ENCODE results near the gene LONP2.
A peak's percentile ranks its signal among the peaks of the same experiment; 100 is the strongest.
"Not testable (repeated sequence)": the region's sequence is repeated elsewhere in the genome, so short reads cannot be mapped to it uniquely, and the experiment has no call there.

LONP2 gene

DNA sequence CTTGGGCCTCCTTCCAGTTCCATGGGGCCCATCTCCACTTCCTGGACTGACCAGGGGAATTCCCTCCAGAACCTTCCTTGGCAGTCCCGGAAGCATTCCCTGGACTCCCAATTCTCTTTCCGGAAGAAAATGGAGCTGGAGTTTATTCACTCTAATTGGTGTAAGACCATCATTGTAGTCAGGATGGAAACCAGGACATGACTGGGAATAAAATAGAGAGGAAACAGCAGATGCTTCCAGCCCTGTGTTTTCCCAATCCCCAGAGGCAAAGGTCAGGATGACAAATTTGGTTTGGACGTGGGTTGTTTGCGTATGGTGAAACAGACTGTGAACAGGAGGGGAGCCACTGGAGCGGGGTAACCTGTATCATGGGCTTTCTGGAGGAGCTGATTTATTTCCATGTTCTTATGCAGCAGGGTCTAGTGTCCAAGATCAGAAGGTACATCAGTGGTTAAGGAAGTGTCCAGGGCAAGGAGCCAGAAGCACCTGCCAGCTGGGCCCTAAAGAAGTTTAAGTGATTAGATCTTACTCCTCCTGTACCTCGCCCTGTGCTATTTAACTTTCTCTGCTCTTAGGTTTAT lies 8.5 kb upstream of the LONP2 start:
- no peak for DNase-seq

DNA sequence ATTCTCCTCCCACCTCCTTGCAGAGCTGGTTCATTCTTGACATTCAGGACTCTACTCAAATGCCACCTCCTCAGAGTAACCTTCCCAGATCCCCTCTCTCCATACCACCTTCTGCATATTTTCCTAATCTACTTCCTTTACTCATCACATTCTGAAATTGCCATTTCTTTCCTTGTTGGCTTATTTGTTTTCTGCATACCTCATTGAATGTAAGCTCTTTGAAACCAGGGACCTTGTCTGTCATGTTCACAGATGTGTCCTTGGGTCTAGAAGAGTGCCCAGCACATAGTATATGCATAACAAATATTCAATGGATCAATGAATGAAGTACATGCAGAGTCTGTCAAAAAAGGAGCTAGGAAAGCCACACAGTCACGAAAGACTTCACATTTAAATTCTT lies 7.8 kb upstream of the LONP2 start:
- DNase-seq: no peak

DNA sequence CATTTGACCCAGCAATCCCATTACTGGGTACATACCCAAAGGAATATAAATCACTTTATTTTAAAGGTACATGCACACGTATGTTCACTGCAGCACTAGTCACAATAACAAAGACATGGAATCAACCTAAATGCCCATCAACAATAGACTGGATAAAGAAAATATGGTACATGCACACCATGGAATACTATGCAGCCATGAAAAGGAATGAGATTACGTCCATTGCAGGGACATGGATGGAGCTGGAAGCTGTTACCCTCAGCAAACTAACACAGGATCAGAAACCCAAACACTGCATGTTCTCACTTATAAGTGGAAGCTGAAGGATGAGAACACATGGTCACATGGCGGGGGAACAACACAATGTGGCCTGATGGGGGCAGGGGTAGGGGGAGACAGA lies 4.0 kb upstream of the LONP2 start:
- DNase-seq: not testable (repeated sequence)

DNA sequence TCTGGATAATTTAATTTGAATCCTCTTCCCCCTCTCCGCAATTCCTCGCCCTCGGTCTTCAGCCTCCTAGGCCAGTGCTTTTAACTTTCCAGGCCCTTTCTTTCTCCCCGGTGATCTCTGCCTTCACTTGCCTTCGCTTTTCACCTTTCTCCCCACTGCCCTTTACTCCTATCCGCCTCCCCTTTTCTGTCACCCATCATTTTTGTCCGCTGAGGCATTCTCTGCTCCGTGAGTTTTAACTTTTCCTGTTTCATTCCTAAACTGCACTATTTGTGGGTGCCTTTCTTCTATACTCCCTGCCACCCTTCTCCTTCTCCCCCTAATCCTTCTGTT lies 729 bp downstream of the LONP2 start:
- no peak for DNase-seq

DNA sequence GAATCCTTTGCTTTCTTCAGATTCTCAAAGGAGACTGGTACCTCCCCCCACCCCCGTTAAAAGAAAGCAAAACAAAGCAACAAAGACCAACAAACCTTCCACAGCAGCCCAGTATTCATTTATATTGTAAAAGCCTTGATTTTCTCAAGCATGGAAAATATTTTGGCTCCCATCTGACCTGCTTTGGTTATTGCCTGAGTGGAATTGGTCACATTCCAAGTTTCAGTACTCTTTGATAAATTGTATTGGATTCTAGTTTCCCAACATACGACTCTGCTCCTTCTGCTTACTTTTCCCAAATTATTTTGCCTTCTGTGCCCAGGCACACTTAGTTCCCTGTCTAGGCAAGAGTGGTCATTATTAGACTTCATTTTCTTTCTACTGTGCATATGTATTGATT lies 2.0 kb downstream of the LONP2 start:
- no peak for DNase-seq

DNA sequence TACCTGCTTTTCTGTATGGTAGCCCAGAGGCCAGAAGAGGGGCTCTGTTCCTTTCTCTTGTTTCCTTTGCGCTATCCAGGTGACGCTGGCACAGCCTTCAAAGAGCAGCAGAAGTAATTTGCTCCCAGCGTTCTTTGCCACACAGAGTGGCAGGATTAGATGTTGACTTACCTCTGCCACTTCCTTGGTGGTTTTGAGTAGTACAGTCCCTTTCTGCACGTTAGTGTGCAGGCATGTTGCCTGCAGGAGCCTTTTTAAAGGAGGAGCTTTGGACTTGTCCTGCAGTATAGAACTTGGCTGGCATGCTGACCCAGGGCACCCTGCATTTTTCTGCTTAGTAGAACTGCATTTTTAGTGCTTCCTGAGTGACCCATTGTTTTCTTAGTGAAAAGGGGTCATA lies 3.2 kb downstream of the LONP2 start, which contains the start of gene ABCC11:
ABCC11 (minus strand) TSS at position 229 of the 400 bp plus-strand sequence. CDS start 15,618 bp downstream, outside the sequence.
- no peak for DNase-seq

DNA sequence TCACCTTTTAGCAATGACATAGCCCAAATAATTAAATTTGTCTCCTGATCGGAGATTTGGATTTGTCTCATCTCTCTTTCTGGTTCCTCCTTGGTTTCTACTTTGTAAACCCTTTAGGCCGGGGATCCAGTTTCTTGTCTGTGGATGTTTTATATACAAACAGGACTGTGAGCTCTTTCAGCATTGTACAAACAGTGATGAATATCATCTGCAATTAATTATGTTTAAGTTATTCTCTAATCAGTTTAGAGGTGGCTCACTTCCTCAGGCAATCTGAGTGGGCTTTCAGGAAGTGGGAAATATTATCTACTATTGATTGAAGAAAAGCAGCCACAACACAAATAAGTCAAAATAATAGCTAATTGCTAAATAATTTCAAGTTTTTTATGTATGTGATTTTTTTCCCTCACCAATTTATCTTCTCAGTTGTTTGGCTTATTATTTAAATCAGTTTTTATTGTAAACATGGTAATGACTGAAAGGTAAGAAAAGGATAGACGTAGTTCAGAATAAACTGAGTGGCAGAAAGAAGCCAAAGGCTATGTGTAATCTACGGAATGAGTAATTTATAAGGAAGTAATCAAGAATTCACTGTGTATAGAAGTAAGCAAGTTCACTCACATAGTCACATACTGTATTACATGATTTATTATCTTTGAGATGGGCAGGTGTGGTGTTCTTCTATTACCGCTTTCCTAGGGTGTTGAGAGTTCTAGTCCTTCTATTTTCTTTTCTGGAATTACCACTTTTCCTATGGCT lies 6.6 kb downstream of the LONP2 start:
- DNase-seq: no peak

DNA sequence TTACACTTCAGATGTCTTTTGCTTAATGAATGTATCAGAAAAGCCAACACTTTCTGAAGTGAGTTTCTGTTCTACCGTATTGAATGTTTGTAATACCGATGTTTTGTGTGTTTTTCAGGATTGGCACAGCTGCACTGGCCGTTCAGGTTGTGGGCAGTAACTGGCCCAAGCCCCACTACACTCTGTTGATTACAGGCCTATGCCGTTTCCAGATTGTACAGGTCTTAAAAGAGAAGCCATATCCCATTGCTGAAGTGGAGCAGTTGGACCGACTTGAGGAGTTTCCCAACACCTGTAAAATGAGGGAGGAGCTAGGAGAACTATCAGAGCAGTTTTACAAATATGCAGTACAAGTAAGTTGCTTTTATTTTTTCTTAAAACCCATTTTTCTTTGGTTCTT lies 7.9 kb downstream of the LONP2 start:
- no peak for DNase-seq

DNA sequence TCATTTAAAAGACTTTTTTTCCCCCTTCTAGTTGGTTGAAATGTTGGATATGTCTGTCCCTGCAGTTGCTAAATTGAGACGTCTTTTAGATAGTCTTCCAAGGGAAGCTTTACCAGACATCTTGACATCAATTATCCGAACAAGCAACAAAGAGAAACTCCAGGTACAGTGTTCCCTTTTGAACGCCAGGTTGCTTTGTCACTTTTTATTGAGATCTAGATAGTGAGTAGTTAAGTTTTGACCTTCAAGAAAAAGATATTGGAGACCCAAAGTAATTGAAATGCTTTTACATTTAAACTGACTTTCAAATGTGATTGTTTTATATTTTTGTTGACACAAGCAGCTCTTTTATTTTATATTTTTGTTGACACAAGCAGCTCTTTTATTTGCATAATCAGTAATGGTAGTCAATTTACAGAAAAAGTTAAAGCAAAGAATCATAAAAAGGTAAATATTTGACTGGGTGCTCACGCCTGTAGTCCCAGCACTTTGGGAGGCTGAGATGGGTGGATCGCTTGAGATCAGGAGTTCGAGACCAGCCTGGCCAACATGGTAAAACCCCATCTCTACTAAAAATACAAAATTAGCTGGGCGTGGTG lies 12.6 kb downstream of the LONP2 start:
- DNase-seq: no peak

DNA sequence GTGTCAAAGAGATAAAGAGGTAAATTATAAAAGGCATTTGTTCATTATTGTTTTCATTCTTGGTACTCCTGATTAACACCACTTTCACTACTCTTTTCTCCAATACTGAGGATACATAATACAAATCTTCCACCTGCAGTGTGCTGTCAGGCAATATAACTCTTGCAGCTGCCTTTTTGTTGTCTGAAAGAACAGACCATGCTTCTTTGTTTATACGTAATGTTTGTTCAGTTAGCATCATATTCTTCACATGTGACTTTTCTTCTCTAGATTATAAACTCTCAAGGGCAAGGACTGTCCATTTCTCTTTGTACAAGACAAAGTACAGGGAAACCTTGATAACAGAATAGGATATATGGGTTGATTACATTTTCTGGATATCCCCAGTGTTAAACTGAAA lies 17.5 kb downstream of the LONP2 start:
- DNase-seq: no peak

DNA sequence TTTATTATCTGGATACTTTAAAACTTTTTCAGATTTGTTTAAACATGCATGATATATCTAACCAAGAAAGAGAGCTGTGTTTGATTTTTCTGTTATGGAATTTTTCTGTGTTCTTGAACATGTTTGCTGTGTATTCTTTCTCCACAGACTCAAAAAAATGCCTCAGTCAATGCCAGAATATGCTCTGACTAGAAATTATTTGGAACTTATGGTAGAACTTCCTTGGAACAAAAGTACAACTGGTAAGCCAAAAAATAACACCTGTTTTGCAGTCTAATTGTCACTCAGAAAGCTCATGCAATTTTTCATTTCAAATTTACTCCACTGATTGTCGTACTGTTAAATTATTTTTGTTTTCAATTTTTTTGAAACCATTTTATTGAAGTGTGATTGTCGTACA lies 18.5 kb downstream of the LONP2 start:
- DNase-seq: no peak

DNA sequence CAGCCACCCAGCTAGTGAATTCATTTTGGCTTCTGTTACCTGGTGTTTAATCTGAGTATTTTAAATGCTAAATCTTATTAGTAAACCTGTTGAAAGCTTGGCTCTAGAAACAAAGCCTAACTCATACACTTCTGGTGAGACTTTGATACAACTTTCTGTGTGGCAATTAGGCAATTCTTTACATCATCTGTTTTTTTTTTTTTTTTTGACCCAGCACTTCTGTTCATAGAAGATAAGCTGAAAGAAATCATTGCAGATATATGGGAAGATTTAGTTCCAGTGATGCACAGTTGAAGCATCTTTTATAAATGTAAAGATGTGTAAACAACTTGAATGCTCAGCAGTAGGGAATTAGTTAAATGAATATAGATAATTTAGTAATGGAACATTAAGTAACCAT lies 24.9 kb downstream of the LONP2 start:
- DNase-seq: no peak

DNA sequence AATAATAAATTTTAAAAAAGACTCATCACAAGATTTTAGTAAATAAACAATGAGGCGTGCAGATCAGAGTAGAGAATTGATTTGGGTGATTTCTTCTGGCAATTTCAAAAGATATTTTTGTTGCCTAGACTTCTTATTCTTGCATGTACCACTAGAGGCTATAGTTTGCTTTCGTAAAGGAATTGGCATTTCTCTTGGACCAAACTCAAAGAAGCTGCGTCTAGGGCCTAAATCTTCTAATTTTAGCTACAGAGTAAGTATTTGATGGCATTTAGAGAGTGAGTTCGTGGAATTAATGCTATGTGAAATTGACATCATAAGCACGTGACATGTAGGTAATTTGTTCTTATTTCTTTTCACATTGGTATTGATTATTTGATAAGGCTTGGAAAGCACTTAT lies 27.6 kb downstream of the LONP2 start:
- DNase-seq: no peak

DNA sequence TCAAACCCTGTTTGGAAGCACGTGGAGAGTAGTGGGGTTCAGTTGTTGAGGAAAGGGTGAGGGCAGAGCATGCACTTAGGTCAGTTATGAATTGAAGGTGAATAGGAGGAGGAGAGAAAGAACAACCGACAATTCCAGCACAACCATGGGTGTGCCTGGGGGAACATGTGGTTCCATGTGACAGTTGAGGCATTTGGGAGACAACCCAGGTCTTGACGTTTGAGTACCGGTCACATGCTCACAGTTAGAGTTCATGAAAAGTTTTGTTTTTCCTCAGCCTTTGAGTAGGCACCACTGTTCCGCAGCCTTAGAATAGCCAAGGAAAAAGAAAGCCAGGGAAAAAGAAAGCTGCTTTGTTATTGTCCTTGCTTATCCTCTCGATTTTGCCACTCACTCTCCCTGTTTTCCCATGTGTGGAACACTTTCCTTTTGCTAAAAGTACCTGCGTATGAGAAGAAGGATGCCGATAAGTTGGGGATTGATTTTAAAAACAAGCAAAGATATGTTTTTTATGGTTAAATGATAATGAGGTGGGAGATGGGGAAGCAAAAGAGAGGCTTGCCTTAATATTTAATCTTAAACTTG lies 28.8 kb downstream of the LONP2 start:
- no peak for DNase-seq

DNA sequence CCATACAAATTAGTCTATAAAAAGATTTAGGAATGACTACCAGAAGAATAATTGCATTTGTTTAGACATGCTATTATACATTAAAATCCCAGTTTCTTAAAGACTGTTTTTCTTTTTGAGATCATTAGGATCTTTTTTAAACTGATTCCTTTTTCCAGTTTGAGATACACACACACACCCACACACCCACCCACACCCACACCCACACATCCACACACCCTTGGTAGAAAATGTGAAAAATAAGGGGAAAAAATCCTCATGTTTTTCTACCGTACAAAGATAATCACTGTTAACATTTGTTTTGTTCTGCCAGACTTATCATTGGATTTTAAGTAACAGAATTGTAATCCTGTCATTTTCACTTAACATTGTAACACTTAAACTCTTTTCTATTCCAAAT lies 30.4 kb downstream of the LONP2 start:
- no peak for DNase-seq

DNA sequence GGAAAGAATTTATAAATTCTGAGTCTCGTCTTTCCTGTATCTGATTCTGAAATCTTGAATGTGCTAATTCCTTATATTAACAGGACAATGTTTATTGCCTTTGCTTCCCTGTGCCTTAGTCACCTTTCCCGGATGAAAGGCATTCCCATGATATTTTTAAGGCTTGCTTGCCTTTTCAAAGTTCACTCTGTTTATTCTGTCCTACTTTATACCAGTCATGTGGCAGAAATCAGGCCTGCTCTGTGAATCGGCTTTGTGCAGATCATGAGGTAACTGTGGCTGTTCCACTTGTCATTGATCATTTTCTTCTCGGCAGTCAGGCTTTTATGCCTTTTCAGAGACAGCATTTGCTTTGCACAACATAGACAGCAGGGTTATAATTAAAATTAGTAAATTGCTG lies 32.0 kb downstream of the LONP2 start:
- DNase-seq: no peak

DNA sequence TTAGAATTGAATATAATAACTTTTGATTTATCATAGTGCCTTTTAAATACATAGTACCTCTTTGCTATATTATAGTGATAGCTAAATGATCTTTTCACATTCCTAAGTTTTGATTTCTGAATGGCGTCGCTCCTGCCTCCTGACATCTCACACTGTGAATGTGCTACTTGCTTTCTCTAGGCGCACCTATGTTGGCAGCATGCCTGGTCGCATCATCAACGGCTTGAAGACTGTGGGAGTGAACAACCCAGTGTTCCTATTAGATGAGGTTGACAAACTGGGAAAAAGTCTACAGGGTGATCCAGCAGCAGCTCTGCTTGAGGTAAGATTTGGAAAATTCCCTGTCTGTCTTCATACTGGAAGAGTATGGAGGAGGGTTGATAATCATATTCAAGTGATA lies 33.1 kb downstream of the LONP2 start:
- no peak for DNase-seq

DNA sequence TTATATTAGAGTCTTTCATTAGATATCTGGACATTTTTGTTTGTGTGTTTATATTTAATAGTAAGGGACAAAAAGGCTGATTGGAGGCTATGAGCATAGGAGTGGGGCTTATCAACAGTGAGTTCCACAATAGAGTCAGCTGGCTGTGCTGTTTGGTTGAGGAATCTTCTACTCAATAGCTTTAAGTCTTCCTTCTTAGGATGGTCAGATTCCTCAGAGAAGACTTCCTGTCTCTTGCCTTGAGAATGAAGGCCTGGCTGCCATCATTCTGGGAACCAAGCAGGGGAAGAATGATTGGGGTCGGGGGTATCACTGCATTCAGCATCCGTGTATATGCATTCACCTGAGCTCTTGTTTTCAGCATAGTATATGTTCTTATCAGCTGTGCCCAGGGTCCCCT lies 35.1 kb downstream of the LONP2 start:
- no peak for DNase-seq

DNA sequence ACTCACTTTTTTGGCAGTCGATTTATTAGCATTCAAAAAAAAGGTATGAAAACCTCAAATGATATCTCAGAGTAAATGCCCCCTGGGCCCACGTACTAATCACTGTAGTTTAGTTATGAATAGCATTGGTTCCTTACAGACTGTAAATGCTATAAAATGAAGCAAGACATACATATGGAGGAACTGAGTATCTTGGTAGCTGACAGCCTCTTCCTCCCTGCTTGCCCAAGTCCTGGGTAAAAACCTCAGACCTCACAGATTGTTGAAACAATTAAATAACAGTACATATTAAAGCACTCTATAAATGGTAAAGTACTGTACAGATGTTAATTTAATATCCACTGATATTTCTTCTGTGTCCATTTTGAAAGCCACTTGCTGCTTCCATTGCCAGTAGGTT lies 36.4 kb downstream of the LONP2 start:
- DNase-seq: no peak

DNA sequence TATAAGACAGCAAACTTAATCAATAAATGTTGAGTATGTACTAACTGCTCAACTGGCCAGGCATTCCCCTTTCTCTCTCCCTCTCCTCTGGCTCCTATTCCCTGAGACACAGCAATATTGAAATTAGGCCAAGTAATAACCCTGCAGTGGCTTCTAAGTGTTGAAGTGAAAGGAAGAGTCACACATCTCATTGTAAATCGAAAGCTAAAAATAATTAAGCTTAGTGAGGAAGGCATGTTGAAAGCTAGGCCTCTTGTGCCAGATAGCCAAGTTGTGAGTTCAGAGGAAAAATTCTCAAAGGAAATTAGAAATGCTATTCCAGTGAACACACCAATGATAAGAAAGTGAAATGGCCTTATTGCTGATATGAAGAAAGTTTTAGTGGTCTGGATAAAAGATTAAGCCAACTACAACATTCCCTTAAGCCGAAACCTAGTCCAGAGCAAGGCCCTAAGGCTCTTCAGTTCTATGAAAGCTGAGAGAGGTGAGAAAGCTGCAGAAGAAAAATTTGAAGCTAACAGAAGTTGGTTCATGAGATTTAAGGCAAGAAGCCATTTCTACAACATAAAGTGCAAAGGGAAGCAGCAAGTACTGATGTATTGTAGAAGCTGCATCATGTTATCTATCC lies 38.6 kb downstream of the LONP2 start:
- no peak for DNase-seq

DNA sequence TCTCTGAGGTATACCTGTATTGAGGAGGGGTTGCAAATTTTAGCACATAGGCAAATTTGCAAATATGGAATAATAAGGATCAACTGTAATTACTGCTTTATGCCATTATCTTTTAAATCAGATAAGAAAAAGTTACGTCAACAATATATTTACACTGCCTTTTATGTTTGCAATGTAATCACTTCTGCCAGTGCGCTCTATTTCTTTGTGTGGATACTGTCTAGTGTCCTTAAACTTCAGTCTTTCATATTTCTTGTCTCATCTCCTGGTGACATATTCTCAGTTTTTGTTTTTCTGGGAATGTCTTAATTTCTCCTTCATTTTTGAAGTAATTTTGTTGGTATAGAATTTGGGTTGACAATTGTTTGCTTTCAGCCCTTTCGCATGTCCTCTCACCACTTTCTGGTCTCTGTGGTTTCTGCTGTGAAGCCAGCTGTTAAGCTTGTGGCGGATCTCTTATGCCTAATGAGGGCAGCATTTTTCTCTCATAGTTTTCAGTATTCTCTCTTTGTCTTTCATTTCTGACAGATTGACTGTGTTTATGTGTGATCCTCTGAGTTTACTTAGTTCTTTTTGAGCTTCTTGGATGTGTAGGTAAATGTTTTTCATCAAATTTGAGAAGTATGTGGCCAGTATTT lies 40.8 kb downstream of the LONP2 start:
- DNase-seq: peak; percentile 32

DNA sequence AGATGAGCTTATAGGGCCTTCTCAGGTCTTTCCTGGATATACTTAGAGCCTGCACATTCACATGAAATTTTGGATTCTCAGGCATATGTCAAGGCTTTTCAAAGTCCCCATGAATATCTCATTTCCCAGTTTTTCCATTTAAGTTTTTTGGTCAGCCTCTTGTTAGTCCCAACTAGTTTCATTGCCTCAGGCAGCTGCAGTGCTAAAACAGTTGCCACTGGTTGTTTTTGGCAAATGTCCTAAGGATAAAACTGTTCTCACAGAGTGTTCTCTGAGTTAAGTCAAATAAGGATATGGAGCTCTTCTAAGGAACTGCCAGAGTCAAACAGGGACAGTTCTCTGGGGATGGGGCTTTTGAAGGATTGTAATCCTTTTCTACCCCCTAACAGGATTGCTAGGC lies 43.1 kb downstream of the LONP2 start:
- no peak for DNase-seq

DNA sequence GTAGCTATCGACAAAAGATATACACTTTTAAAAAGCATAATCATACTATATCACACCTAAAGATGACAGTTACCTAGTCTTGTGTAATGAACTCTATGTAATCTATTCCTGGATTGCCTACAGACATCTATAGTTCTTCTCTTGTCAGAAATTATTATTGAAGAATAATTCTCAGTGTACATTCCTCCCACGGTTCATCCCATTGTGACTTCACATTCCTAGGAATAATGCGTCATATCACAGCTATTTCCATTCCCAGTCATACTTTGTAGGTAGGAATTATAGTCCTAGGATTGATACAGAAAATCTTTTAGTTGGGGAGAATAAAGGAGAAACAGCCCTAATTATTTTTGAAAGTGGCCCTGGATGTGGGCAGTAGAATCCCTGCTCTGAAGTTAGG lies 47.2 kb downstream of the LONP2 start:
- no peak for DNase-seq

Measured in NK-92 treated with Interleukin-12 subunit alpha and Interleukin-12 subunit beta, amount 100 ng/mL, for 24 hours (cell line).